Measurements from ENCODE around the gene SRPRA.

SRPRA gene

GRCh38 chr11:126307706-126308105 is 39.0 kb upstream of the SRPRA start:
- Histone ChIP-seq H2BK5ac (ENCODE audit: low read length) (no peak overlapping the region), H2BK120ac (ENCODE audit: low read depth, low read length) (no peak overlapping the region), H3K79me1 (ENCODE audit: low read length) (no peaks in the 10 kb centered on the region), H3K36me3 (ENCODE audit: control insufficient read depth, insufficient read depth, low read length) (no peaks in the 10 kb centered on the region), H3K27ac (ENCODE audit: low read depth, low read length) (no peak overlapping the region), H3K4me1 (ENCODE audit: control insufficient read depth, low read depth, low read length) (no peaks in the 10 kb centered on the region), H3K4me2 (ENCODE audit: low read length) (no peak overlapping the region), H3K18ac (ENCODE audit: low read length) (no peak overlapping the region), H3K79me2 (ENCODE audit: control insufficient read depth, insufficient read depth, low read length) (no peaks in the 10 kb centered on the region), H3K27me3 (ENCODE audit: insufficient read depth, low read length, poor library complexity) (no peaks in the 10 kb centered on the region), H4K8ac (ENCODE audit: low read depth, low read length) (no peak overlapping the region), H4K5ac (ENCODE audit: low read length) (no peak overlapping the region), H2AK5ac (ENCODE audit: low read length) (no peak overlapping the region), H2BK15ac (replicated peaks; ENCODE audit: low read depth) (no peak overlapping the region), H3K9ac (ENCODE audit: low read length) (no peak overlapping the region), H3K4ac (ENCODE audit: low read depth, low read length) (no peak overlapping the region), H3K23ac (ENCODE audit: low read length) (no peak overlapping the region), H3K56ac (ENCODE audit: low read length) (no peak overlapping the region), H3K4me3 (ENCODE audit: low read length) (no peak overlapping the region)
- peak; percentile 79 for DNase-seq
- no CpG with 5 or more reads among the region's 5 CpGs for WGBS (ENCODE audit: extremely low coverage, insufficient coverage, low lambda C conversion rate)

GRCh38 chr11:126305699-126306098 is 37.0 kb upstream of the SRPRA start:
- Histone ChIP-seq H2BK120ac (ENCODE audit: low read depth, low read length) (no peak overlapping the region), H3K79me1 (ENCODE audit: low read length) (no peaks in the 10 kb centered on the region), H3K4me1 (ENCODE audit: control insufficient read depth, low read depth, low read length) (no peaks in the 10 kb centered on the region), H2AK5ac (ENCODE audit: low read length) (no peak overlapping the region), H3K27me3 (ENCODE audit: insufficient read depth, low read length, poor library complexity) (no peaks in the 10 kb centered on the region), H2BK5ac (ENCODE audit: low read length) (no peak overlapping the region), H2BK15ac (replicated peaks; ENCODE audit: low read depth) (no peak overlapping the region), H4K5ac (ENCODE audit: low read length) (no peak overlapping the region), H3K23ac (ENCODE audit: low read length) (no peak overlapping the region), H4K8ac (ENCODE audit: low read depth, low read length) (no peak overlapping the region), H3K4me2 (ENCODE audit: low read length) (no peak overlapping the region), H3K4ac (ENCODE audit: low read depth, low read length) (no peak overlapping the region), H3K79me2 (ENCODE audit: control insufficient read depth, insufficient read depth, low read length) (no peaks in the 10 kb centered on the region), H3K36me3 (ENCODE audit: control insufficient read depth, insufficient read depth, low read length) (no peaks in the 10 kb centered on the region), H3K18ac (ENCODE audit: low read length) (no peak overlapping the region), H3K9ac (ENCODE audit: low read length) (no peak overlapping the region), H3K4me3 (ENCODE audit: low read length) (no peak overlapping the region), H3K56ac (ENCODE audit: low read length) (peak overlapping the region; percentile 7), H3K27ac (ENCODE audit: low read depth, low read length) (no peak overlapping the region)
- no CpG with 5 or more reads among the region's 4 CpGs for WGBS (ENCODE audit: extremely low coverage, insufficient coverage, low lambda C conversion rate)
- DNase-seq = no peak

- no peak overlapping the region for H2BK15ac ChIP-seq (replicated peaks; ENCODE audit: low read depth)
Observed at GRCh38 chr11:126304457-126305075, 35.9 kb upstream of the SRPRA start.

GRCh38 chr11:126303623-126304456 is 35.1 kb upstream of the SRPRA start, which contains the start of gene DCPS:
Gene DCPS (plus strand): TSS chr11:126304060. CDS start chr11:126304081, 21 bp downstream.
- Histone ChIP-seq H2AK5ac (ENCODE audit: low read length) (no peak within 1 kb of the TSS), H3K27me3 (ENCODE audit: insufficient read depth, low read length, poor library complexity) (no peaks in the 10 kb centered on the region), H3K27ac (ENCODE audit: low read depth, low read length) (peak within 1 kb of the TSS; percentile 23), H3K79me1 (ENCODE audit: low read length) (no peaks in the 10 kb centered on the region), H2BK5ac (ENCODE audit: low read length) (peak within 1 kb of the TSS; percentile 86), H3K4ac (ENCODE audit: low read depth, low read length) (peak within 1 kb of the TSS; percentile 41), H3K4me3 (ENCODE audit: low read length) (peak within 1 kb of the TSS; percentile 76), H3K79me2 (ENCODE audit: control insufficient read depth, insufficient read depth, low read length) (no peaks in the 10 kb centered on the region), H2BK15ac (replicated peaks; ENCODE audit: low read depth) (no peak within 1 kb of the TSS), H3K4me1 (ENCODE audit: control insufficient read depth, low read depth, low read length) (no peaks in the 10 kb centered on the region), H2BK120ac (ENCODE audit: low read depth, low read length) (peak within 1 kb of the TSS; percentile 2), H3K4me2 (ENCODE audit: low read length) (peak within 1 kb of the TSS; percentile 81), H4K8ac (ENCODE audit: low read depth, low read length) (peak within 1 kb of the TSS; percentile 91), H3K56ac (ENCODE audit: low read length) (peak within 1 kb of the TSS; percentile 97), H3K36me3 (ENCODE audit: control insufficient read depth, insufficient read depth, low read length) (no peaks in the 10 kb centered on the region), H3K23ac (ENCODE audit: low read length) (no peak within 1 kb of the TSS), H3K9ac (ENCODE audit: low read length) (peak within 1 kb of the TSS; percentile 91), H3K18ac (ENCODE audit: low read length) (peak within 1 kb of the TSS; percentile 42), H4K5ac (ENCODE audit: low read length) (peak within 1 kb of the TSS; percentile 87)
- peak; percentile 95 for DNase-seq
- WGBS (ENCODE audit: extremely low coverage, insufficient coverage, low lambda C conversion rate) = no CpG with 5 or more reads among the region's 61 CpGs

More at GRCh38 chr11:126304457-126305075, 35.9 kb upstream of the SRPRA start:
- no CpG with 5 or more reads among the region's 12 CpGs for WGBS (ENCODE audit: extremely low coverage, insufficient coverage, low lambda C conversion rate)
- H3K79me2 ChIP-seq (ENCODE audit: control insufficient read depth, insufficient read depth, low read length) = no peaks in the 10 kb centered on the region
- H3K23ac ChIP-seq (ENCODE audit: low read length) = no peak overlapping the region
- no peaks in the 10 kb centered on the region for H3K4me1 ChIP-seq (ENCODE audit: control insufficient read depth, low read depth, low read length)
- H3K36me3 ChIP-seq (ENCODE audit: control insufficient read depth, insufficient read depth, low read length) = no peaks in the 10 kb centered on the region
- H3K79me1 ChIP-seq (ENCODE audit: low read length) = no peaks in the 10 kb centered on the region
- no peak overlapping the region for H2BK120ac ChIP-seq (ENCODE audit: low read depth, low read length)
- no peak overlapping the region for H4K5ac ChIP-seq (ENCODE audit: low read length)
- H3K18ac ChIP-seq (ENCODE audit: low read length) = no peak overlapping the region
- H3K56ac ChIP-seq (ENCODE audit: low read length) = peak overlapping the region; percentile 63
- H3K4me3 ChIP-seq (ENCODE audit: low read length) = no peak overlapping the region
- H3K9ac ChIP-seq (ENCODE audit: low read length) = peak overlapping the region; percentile 32
- H2AK5ac ChIP-seq (ENCODE audit: low read length) = no peak overlapping the region
- H2BK5ac ChIP-seq (ENCODE audit: low read length) = no peak overlapping the region
- H3K4me2 ChIP-seq (ENCODE audit: low read length) = peak overlapping the region; percentile 28
- H3K4ac ChIP-seq (ENCODE audit: low read depth, low read length) = no peak overlapping the region
- no peak for DNase-seq
- no peaks in the 10 kb centered on the region for H3K27me3 ChIP-seq (ENCODE audit: insufficient read depth, low read length, poor library complexity)
- no peak overlapping the region for H3K27ac ChIP-seq (ENCODE audit: low read depth, low read length)
- no peak overlapping the region for H4K8ac ChIP-seq (ENCODE audit: low read depth, low read length)

GRCh38 chr11:126297004-126297403 is 28.3 kb upstream of the SRPRA start:
- WGBS (ENCODE audit: extremely low coverage, insufficient coverage, low lambda C conversion rate) = no CpG with 5 or more reads among the region's 2 CpGs
- no peak overlapping the region for H3K27ac ChIP-seq (ENCODE audit: low read depth, low read length)
- no peak overlapping the region for H3K4ac ChIP-seq (ENCODE audit: low read depth, low read length)
- no peak overlapping the region for H2AK5ac ChIP-seq (ENCODE audit: low read length)
- H3K23ac ChIP-seq (ENCODE audit: low read length) = no peak overlapping the region
- no peaks in the 10 kb centered on the region for H3K27me3 ChIP-seq (ENCODE audit: insufficient read depth, low read length, poor library complexity)
- no peak overlapping the region for H3K9ac ChIP-seq (ENCODE audit: low read length)
- H3K79me1 ChIP-seq (ENCODE audit: low read length) = no peaks in the 10 kb centered on the region
- H2BK15ac ChIP-seq (replicated peaks; ENCODE audit: low read depth) = no peak overlapping the region
- no peak overlapping the region for H4K5ac ChIP-seq (ENCODE audit: low read length)
- no peak overlapping the region for H3K56ac ChIP-seq (ENCODE audit: low read length)
- no peaks in the 10 kb centered on the region for H3K36me3 ChIP-seq (ENCODE audit: control insufficient read depth, insufficient read depth, low read length)
- H3K79me2 ChIP-seq (ENCODE audit: control insufficient read depth, insufficient read depth, low read length) = no peaks in the 10 kb centered on the region
- no peak overlapping the region for H2BK120ac ChIP-seq (ENCODE audit: low read depth, low read length)
- H3K4me2 ChIP-seq (ENCODE audit: low read length) = no peak overlapping the region
- H3K4me3 ChIP-seq (ENCODE audit: low read length) = no peak overlapping the region
- no peak overlapping the region for H4K8ac ChIP-seq (ENCODE audit: low read depth, low read length)
- H3K4me1 ChIP-seq (ENCODE audit: control insufficient read depth, low read depth, low read length) = no peaks in the 10 kb centered on the region
- no peak for DNase-seq
- no peak overlapping the region for H3K18ac ChIP-seq (ENCODE audit: low read length)
- H2BK5ac ChIP-seq (ENCODE audit: low read length) = no peak overlapping the region

Measured in mesendoderm (in vitro differentiated cells).